D341Med (cell line): ENCODE data around the gene CLDN16.

Source experiments
- DNase-seq: peaks from one replicate; pipeline ENCODE4 v3.0.0; 2012; ENCODE audit warnings: low spot score

CLDN16 gene

DNA sequence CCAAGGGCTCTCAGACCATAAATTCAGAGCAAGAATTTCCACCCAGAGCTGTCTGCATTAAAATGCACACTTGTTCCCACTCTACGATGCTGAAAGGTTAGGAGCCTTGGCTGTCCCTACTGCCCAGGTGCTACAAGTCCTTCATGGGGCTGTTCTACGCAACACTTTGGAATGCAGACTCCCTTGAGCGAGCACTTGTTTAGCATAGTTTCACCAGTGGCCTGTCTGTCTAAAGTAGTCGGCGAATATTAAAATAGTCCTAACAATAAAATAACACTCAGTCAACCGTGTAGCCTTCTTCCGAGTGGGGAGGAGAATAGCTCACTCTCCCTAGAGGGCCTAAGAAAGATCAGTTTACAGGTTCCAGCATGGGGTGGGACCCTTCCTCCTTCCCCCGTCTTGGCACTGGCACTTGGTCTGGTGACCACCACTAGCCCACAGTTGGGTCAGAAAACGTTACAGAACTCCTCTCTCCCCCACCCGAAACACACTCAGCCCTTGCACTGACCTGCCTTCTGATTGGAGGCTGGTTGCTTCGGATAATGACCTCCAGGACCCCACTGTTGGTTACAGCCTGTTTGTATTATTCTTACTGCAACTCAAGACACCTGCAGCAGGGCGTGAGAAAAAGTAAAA, at the start of gene CLDN16:
TSS of gene CLDN16 (plus strand) at position 586 of the 636 bp plus-strand sequence. CDS start 167 bp downstream, outside the sequence.
- no peak for DNase-seq

DNA sequence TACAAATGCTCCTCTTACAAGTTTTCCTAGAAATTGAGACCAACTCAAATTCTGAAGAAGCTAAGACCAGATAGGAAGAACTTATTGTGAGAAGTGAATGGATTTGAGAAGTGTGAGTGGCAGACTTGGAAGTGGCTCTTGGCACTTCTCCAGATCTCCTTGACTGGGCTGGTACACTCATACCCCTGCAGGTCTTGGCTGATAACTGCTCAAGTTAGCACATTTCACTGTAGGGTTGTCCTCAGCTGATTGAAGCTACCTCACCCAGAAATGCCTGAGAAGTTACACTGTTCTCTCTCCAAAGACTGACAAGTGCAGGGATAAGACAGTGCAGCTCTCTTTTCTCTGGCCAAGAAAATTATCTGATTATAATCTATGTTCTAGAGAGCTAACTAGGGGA, 49.2 kb upstream of the CLDN16 start:
- no peak for DNase-seq

DNA sequence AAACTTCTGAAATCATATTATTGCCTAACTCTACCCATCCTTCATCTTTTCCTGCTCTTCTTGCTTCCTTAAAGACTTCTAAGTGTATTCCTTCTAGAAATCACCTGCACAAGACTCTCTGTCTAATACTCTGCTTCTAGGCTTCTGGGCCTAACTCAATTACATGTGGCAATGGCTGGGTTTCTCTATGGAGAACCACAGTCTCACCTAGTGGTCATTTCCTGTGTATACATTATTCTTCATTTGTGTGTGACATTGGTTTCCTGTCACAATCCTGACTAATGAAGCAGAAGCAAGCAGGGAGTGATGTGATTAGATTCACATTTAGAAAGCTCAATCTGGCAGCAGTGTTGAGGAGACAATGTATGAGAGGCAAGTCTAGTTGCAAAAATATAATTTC, 48.8 kb upstream of the CLDN16 start:
- DNase-seq = no peak

GRCh38 chr3:190340071-190340470, 47.9 kb upstream of the CLDN16 start:
- DNase-seq = no peak

GRCh38 chr3:190345027-190345821, 42.7 kb upstream of the CLDN16 start:
- no peak for DNase-seq

DNA sequence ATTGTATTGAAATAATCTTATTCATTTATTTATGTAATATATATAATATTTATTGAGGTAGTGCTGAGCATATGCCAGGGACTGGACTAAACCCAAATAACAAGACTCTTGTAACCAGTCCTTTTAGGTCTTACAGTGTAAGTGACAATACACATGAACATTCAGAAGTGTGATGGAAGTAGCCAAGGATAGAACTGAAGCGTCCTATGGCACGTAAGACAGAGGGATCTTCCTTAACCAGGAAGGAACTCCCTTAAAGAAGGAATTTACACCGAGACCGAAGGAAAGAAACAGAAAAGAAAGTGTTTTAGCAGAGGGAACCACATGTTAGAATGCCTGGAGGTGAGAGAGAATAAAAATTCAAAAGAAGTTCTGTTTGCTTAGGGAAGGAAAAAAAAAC, 42.1 kb upstream of the CLDN16 start:
- DNase-seq = no peak

GRCh38 chr3:190346541-190346940, 41.4 kb upstream of the CLDN16 start:
- no peak for DNase-seq

- no peak for DNase-seq
These were observed 35.0 kb upstream of the CLDN16 start for GRCh38 chr3:190352861-190353457.

- no peak for DNase-seq
These were observed 31.7 kb upstream of the CLDN16 start for GRCh38 chr3:190356246-190356645.

DNA sequence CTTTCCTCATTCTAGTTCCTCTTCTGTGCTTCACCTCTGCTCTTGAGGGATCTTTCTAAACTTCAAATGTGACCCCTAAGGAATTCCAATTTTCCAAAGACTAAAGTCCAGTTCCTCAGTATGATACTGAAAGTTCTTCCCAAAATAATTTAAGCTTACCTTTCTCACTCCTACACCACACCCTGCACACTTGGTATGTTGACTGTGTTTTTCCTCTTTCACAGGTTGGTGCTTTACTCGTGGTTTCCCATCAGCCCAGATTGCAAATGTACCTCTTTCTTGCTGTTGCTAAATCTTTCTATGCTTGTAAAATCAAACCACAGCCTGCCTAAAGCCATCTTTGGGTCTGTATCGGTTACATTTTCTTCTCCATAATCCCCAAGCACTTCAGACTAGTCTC, 30.5 kb upstream of the CLDN16 start:
- DNase-seq = no peak

DNA sequence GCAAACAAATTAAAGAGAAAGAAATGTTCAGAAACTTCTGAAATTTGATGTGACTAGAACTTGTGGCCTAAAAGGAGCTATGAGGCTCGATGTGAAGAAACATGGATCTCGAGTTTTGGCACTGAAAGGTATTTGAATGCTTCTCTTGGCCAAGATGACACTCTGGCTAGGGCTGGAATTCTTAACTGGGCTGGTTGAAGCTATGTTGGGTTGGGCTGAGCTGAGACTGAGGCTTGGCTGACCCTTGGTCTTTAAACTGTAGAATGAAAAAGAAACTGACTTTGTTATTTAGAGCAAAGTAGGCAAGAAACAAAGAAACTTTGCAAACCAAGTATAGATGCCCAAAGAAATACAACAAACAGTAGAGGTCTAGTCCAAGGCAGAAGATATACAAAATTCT, 28.1 kb upstream of the CLDN16 start:
- no peak for DNase-seq

DNA sequence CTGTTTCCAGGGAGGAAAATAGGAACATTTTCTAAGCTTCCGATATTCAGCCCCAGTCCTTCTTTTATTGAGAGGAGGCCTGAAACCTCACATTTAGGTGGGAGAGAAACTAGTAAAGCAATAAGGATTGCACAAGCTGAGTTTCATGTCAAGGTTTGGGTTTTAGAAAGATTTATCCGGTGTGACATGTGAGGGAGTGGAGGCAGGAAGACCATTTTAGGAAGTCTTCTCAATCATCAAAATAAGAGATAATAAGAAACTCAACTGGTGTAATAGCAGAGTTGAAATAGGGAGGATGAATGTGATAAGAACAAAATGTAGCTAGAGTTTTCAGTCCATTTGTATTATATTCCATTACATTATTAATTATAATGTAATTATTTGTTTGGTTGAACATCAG, 27.7 kb upstream of the CLDN16 start:
- no peak for DNase-seq

DNA sequence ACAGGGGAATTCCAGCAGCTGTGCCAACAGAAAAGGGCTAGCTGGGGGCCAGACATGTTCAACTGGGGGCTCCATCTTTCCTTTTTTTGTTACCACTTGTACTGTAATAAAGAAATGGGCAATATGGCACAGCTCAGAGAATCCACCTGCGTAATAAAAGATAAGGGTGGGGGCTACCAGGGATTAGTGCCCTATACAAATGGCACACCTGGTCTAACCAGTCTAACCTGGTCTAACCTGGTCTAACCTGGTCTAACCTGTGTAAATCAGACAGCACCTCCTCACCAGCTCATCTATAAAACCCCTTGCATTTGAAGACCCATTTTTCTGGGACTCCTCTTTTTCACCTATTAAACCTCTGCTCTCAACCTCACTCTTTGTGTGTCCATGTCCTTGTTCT, 26.2 kb upstream of the CLDN16 start:
- no peak for DNase-seq

- no peak for DNase-seq
These were observed 25.7 kb upstream of the CLDN16 start for GRCh38 chr3:190362258-190362657.

DNA sequence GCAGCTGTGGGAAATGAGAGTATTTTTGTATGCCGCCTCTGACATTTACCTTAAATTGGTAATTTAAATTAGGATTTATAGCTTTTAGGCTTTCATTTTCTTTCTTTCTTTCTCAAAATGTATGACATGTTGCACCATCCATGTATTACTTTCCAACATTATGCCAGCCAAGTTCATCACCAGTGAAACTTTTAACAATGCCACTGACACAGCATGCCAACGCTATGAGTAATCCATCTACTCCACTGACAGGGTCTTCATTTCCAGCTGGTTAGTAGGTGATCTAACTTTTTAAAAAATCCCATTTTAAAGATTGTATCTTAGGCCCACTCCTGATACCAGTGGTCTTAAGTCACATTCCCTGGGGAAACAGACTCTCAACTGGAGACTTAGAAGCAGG, 21.8 kb upstream of the CLDN16 start:
- DNase-seq = no peak

- no peak for DNase-seq
These were observed 19.1 kb upstream of the CLDN16 start for GRCh38 chr3:190368881-190369280.

GRCh38 chr3:190369668-190370295, 18.2 kb upstream of the CLDN16 start:
- no peak for DNase-seq

DNA sequence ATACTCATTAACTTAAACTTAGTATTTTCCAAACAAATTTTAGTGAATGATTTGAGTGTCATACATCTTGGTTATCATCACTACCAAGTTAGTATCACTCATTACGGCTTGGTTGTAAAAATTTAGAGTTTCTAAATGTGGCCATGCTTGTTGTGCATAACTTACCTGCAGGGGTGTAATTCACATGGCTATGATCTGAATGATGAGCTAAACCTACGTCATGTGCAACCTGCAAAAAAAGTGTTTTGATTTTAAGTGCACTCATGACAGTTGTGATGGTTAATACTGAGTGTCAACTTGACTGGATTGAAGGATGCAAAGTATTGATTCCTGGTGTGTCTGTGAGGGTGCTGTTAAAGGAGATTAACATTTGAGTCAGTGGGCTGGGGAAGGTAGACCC, 17.6 kb upstream of the CLDN16 start:
- DNase-seq = no peak

- no peak for DNase-seq
These were observed 16.8 kb upstream of the CLDN16 start for GRCh38 chr3:190371152-190371551.

DNA sequence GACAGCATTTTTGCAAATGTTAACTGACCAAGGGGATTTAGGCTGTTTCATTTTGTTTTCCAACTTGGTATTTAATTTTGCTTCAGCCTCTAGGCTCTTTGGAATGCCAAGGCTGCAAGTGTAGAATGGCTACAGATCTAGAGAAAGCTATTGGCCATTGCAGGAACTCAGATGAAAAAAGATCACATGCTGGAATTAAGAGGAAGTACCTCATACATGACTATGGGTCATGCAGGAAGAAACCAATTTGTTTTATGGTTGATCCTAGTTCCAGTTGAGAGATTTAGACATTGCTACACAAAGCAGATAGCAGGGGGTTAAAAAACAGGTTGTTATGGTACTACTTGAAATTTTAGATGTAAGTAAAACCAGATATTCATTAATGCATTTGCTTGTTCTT, 12.7 kb upstream of the CLDN16 start:
- DNase-seq = no peak

DNA sequence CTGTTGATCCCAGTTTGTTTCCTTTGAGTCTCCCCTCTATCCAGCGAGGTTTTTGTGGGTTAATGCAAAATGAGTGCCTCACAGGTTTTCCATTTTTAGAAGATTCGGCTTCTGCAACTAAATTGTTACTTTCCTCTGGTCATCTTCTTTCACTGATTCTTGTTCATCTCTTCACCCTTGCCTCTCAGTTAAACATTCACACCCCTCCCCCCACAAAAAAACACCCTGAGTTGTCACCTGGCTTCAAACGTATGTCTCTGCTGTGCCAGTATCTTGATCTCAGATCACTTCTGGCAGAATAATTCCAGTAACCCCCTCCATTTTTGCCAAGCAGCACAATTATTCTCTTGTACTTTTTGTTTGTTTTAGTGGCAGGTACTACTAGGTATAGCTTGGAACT, 12.3 kb upstream of the CLDN16 start:
- no peak for DNase-seq

DNA sequence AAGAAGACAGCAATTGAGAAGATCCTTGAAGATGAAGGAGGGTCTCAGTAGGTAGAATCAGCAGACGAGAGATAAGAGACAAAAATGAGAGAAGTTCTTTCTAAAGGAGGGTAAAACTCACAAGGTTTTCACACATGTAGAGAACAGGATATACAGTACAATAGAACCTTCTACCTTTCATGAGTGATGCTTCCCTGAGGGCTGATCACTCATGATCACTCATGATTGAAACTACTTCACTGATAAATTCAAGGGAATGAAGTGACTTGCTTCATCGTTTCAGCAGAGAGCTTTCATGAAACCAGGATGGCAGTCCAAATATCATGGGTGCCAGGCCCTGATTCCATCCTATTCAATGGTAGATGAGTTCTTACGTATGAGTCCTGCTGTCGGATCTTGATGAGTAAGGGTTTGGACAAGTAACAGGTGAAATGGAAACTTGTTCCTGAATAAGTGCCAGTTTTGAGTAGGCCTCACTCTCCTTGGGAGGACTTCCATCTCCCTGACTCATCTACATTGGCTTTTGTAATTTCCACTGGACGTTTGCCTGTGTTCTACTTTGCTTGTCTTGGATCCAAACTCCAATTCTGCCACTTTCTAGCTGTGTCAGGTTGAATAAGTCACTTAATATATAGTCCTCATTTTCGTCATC, 9.6 kb upstream of the CLDN16 start:
- DNase-seq = no peak
